HEK293 (cell line): ENCODE measurements around the gene WDR64.

Experiments
- CTCF ChIA-PET: fragments of 350-600 bp; formaldehyde crosslinking; extraction: SDS; loops from one replicate; lab custom pipeline; 2021; ENCODE audit warnings: antibody characterized with exemption; lab: Yijun Ruan, JAX
- POLR2A ChIA-PET: fragments of 300-600 bp; formaldehyde crosslinking; extraction: SDS; loops from one replicate; lab custom pipeline; 2020; ENCODE audit warnings: antibody characterized with exemption, inconsistent platforms; lab: Yijun Ruan, JAX
- H3K27ac ChIP-seq: fragments of 200-500 bp; sonication (Bioruptor generic); 2 replicates; pipeline ENCODE4 v1.5.1; 2014; ENCODE audit warnings: low read depth, low read length, control low read depth, inconsistent platforms; ENCODE audit errors: extremely low read depth
- H3K36me3 ChIP-seq, 2 experiments: fragments of 200-500 bp in 1 of 2; sonication (Bioruptor generic) in 1 of 2; 1 replicate in 1 of 2; 2 replicates in 1 of 2; pipeline ENCODE4 v1.5.1; 2014 to 2017; ENCODE audit warnings: inconsistent platforms in 2 of 2, low read length in 2 of 2; ENCODE audit not compliant: control insufficient read depth in 2 of 2, insufficient read depth in 1 of 2
- H3K4me1 ChIP-seq: fragments of 200-500 bp; sonication (Bioruptor generic); 2 replicates; pipeline ENCODE4 v1.5.1; 2014; ENCODE audit warnings: mild to moderate bottlenecking, low read length, inconsistent platforms; ENCODE audit not compliant: control insufficient read depth, insufficient read depth
- H3K4me3 ChIP-seq: 2 replicates; pipeline ENCODE4 v1.5.1; 2011; ENCODE audit warnings: low read depth, mild to moderate bottlenecking, control low read depth, low read length, moderate library complexity
- H3K9me3 ChIP-seq: fragments of 200-500 bp; sonication (Bioruptor generic); 2 replicates; pipeline ENCODE4 v1.5.1; 2014; ENCODE audit warnings: low read depth, low read length, inconsistent platforms; ENCODE audit not compliant: control insufficient read depth, insufficient read depth
- FEZF1 ChIP-seq: fragments of 450-650 bp; formaldehyde crosslinking; IDR thresholded peaks from 2 replicates; pipeline ENCODE4 v1.5.1; 2016; ENCODE audit warnings: missing biosample characterization, missing genetic modification characterization
- HOXD13 ChIP-seq: sonication (generic); formaldehyde crosslinking; IDR thresholded peaks from 2 replicates; pipeline ENCODE4 v1.8.0; 2022; ENCODE audit warnings: missing genetic modification reagents, borderline replicate concordance
- OSR2 ChIP-seq: fragments of 450-650 bp; formaldehyde crosslinking; IDR thresholded peaks from 2 replicates; pipeline ENCODE4 v1.5.1; 2016; ENCODE audit warnings: missing biosample characterization, missing genetic modification characterization
- SP2 ChIP-seq: fragments of 450-650 bp; formaldehyde crosslinking; IDR thresholded peaks from 2 replicates; pipeline ENCODE4 v1.5.1; 2016; ENCODE audit warnings: missing biosample characterization, missing genetic modification characterization
- TRIM28 ChIP-seq: IDR thresholded peaks from 2 replicates; pipeline ENCODE4 v1.6.1; 2011; ENCODE audit warnings: low read length, control low read depth, borderline replicate concordance
- ZBTB1 ChIP-seq: fragments of 450-650 bp; formaldehyde crosslinking; IDR thresholded peaks from 2 replicates; pipeline ENCODE4 v1.5.1; 2016; ENCODE audit warnings: missing biosample characterization, missing genetic modification characterization
- ZIC2 ChIP-seq: fragments of 450-650 bp; formaldehyde crosslinking; IDR thresholded peaks from 2 replicates; pipeline ENCODE4 v1.5.1; 2016; ENCODE audit warnings: missing biosample characterization, missing genetic modification characterization
- ZNF16 ChIP-seq: fragments of 450-650 bp; formaldehyde crosslinking; IDR thresholded peaks from 2 replicates; pipeline ENCODE4 v1.5.1; 2016; ENCODE audit warnings: low read depth, missing biosample characterization, missing genetic modification characterization
- ZNF202 ChIP-seq: fragments of 450-650 bp; formaldehyde crosslinking; IDR thresholded peaks from 2 replicates; pipeline ENCODE4 v1.5.1; 2016; ENCODE audit warnings: missing biosample characterization, missing genetic modification characterization, borderline replicate concordance
- ZNF214 ChIP-seq: fragments of 450-650 bp; formaldehyde crosslinking; IDR thresholded peaks from 2 replicates; pipeline ENCODE4 v1.5.1; 2017; ENCODE audit warnings: missing biosample characterization, mild to moderate bottlenecking, missing genetic modification characterization, borderline replicate concordance
- ZNF221 ChIP-seq: fragments of 450-650 bp; formaldehyde crosslinking; IDR thresholded peaks from 2 replicates; pipeline ENCODE4 v1.5.1; 2017; ENCODE audit warnings: missing biosample characterization, missing genetic modification characterization, borderline replicate concordance
- ZNF341 ChIP-seq: fragments of 450-650 bp; formaldehyde crosslinking; IDR thresholded peaks from 2 replicates; pipeline ENCODE4; 2016; ENCODE audit warnings: low read depth, missing biosample characterization, missing genetic modification characterization
- ZNF350 ChIP-seq: fragments of 450-650 bp; formaldehyde crosslinking; IDR thresholded peaks from 2 replicates; pipeline ENCODE4 v1.5.0; 2017; ENCODE audit warnings: missing biosample characterization, mild to moderate bottlenecking, missing genetic modification characterization
- ZNF391 ChIP-seq: fragments of 450-650 bp; formaldehyde crosslinking; IDR thresholded peaks from 2 replicates; pipeline ENCODE4 v1.5.1; 2016; ENCODE audit warnings: low read depth, missing biosample characterization, missing genetic modification characterization, borderline replicate concordance
- ZNF670 ChIP-seq: fragments of 450-650 bp; formaldehyde crosslinking; IDR thresholded peaks from 2 replicates; pipeline ENCODE4 v1.5.1; 2016; ENCODE audit warnings: missing biosample characterization, missing genetic modification characterization, low read depth
- ZNF791 ChIP-seq: fragments of 450-650 bp; formaldehyde crosslinking; IDR thresholded peaks from 2 replicates; pipeline ENCODE4 v1.5.1; 2016; ENCODE audit warnings: missing biosample characterization, missing genetic modification characterization
- ZSCAN23 ChIP-seq: fragments of 450-650 bp; formaldehyde crosslinking; IDR thresholded peaks from 2 replicates; pipeline ENCODE4 v1.5.1; 2016; ENCODE audit warnings: missing biosample characterization, missing genetic modification characterization
- TF ChIP-seq, protein P1 (sequence below): fragments of 450-650 bp; formaldehyde crosslinking; IDR thresholded peaks from 2 replicates; pipeline ENCODE4 v1.5.1; 2016; ENCODE audit warnings: missing biosample characterization, missing genetic modification characterization
- TF ChIP-seq, protein P2 (sequence below): fragments of 450-650 bp; formaldehyde crosslinking; IDR thresholded peaks from 2 replicates; pipeline ENCODE4 v1.5.1; 2016; ENCODE audit warnings: missing biosample characterization, missing genetic modification characterization
- TF ChIP-seq, protein P3 (sequence below): fragments of 450-650 bp; formaldehyde crosslinking; IDR thresholded peaks from 2 replicates; pipeline ENCODE4 v1.5.1; 2016; ENCODE audit warnings: missing biosample characterization, missing genetic modification characterization
- TF ChIP-seq, protein P4 (sequence below): fragments of 450-650 bp; formaldehyde crosslinking; conservative IDR thresholded peaks from 2 replicates; pipeline ENCODE4 v1.5.1; 2016; ENCODE audit warnings: low read depth, missing biosample characterization, missing genetic modification characterization

The WDR64 gene

DNA sequence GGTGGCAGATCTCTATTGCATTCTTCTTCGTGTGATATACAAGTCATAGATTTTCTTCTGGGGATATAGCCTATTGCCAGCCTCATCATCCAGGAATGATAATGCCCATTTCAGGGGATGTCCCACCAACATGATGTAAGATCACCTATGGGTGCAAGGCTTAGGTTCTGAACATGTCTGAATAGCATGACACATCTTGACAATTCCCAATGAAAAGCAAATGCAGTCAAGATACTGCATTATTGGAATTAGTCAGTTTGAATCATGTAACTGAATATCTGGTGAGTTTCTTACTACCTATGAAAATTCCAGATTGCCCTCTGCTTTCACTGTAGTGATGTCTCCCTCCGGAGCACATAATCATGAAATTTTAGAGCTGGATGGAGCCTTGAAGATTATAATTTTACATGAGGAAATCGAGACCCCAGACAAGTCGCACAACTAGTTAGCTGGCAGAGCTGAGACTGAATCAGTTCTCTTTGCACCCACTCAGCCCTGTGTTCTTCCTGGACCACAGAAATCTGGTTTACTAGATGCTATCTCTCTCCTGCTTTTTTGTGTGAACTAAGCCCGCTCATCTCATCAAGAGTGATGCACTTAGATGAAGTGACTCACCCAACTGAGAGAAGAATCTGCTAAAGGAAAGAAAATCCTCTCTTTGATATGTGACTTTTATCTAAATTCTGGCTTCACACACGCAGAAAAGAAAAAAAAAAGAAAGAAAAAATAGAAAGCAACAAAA, 65.0 kb downstream of the WDR64 start:
- no peak overlapping the region for H3K4me3 ChIP-seq
- no peaks in the 10 kb centered on the region for H3K9me3 ChIP-seq
- ChIA-PET POLR2A (no interaction called here), CTCF (no interaction called here)
- peaks cover 34% of the 10 kb centered on the region for H3K4me1 ChIP-seq
- H3K27ac ChIP-seq = no peak overlapping the region
- H3K36me3 ChIP-seq = no peaks in the 10 kb centered on the region
- TF ChIP-seq, protein P1, sequence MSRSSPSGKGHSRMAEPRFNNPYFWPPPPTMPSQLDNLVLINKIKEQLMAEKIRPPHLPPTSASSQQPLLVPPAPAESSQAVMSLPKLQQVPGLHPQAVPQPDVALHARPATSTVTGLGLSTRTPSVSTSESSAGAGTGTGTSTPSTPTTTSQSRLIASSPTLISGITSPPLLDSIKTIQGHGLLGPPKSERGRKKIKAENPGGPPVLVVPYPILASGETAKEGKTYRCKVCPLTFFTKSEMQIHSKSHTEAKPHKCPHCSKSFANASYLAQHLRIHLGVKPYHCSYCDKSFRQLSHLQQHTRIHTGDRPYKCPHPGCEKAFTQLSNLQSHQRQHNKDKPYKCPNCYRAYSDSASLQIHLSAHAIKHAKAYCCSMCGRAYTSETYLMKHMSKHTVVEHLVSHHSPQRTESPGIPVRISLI (tag by site-specific recombination) = 0 out of 2 replicates have a peak, but pooled peaks have one; percentile 34
- no peak for TF ChIP-seq SP2 (tag by site-specific recombination)
- TF ChIP-seq ZNF202 (tag by site-specific recombination) = no peak

DNA sequence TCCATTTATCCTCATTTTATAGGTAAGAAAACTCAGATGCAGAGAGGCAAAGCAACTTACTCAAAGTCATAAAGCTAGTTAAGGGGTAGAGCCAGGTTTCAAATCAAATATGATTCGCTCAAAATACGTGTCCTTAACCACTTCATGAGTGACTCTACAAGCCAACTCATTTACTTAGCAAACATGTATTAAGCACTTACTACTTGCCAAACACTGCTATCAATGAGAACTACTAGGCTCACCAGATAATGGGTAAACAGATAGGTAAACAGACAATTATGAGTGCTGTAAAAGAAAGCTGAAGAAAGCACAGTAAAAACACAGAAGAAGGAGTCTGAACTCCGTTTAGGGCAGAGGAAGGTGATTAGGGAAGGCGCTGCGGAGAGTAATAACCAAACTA, 65.9 kb downstream of the WDR64 start:
- ChIA-PET CTCF (interaction anchor here (0.6 kb wide), 1 partner anchor 42 kb away, joined by 3 read pairs; no protein-coding TSS in a partner anchor), POLR2A (no interaction called here)
- H3K4me1 ChIP-seq = peaks cover 34% of the 10 kb centered on the region
- no peaks in the 10 kb centered on the region for H3K9me3 ChIP-seq
- H3K4me3 ChIP-seq = no peak overlapping the region
- H3K36me3 ChIP-seq = no peaks in the 10 kb centered on the region
- TF ChIP-seq TRIM28 (peak; percentile 61; the same call in 1 of the 2 replicates), ZNF16 (tag by site-specific recombination) (no peak), ZNF791 (tag by site-specific recombination) (no peak), ZSCAN23 (tag by site-specific recombination) (no peak), ZBTB1 (tag by site-specific recombination) (no peak), ZNF391 (no peak), ZNF341 (no peak), ZIC2 (tag by site-specific recombination) (no peak), ZNF350 (tag by site-specific recombination) (no peak), OSR2 (tag by site-specific recombination) (peak; percentile 74), HOXD13 (CRISPR knock-in tag) (no peak), FEZF1 (peak; percentile 35), ZNF670 (no peak), ZNF214 (tag by site-specific recombination) (no peak), ZNF221 (tag by site-specific recombination) (no peak)
- TF ChIP-seq, protein P2, sequence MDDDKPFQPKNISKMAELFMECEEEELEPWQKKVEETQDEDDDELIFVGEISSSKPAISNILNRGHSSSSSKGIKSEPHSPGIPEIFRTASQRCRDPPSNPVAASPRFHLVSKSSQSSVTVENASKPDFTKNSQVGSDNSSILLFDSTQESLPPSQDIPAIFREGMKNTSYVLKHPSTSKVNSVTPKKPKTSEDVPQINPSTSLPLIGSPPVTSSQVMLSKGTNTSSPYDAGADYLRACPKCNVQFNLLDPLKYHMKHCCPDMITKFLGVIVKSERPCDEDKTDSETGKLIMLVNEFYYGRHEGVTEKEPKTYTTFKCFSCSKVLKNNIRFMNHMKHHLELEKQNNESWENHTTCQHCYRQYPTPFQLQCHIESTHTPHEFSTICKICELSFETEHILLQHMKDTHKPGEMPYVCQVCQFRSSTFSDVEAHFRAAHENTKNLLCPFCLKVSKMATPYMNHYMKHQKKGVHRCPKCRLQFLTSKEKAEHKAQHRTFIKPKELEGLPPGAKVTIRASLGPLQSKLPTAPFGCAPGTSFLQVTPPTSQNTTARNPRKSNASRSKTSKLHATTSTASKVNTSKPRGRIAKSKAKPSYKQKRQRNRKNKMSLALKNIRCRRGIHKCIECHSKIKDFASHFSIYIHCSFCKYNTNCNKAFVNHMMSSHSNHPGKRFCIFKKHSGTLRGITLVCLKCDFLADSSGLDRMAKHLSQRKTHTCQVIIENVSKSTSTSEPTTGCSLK (tag by site-specific recombination) = no peak
- TF ChIP-seq, protein P3, sequence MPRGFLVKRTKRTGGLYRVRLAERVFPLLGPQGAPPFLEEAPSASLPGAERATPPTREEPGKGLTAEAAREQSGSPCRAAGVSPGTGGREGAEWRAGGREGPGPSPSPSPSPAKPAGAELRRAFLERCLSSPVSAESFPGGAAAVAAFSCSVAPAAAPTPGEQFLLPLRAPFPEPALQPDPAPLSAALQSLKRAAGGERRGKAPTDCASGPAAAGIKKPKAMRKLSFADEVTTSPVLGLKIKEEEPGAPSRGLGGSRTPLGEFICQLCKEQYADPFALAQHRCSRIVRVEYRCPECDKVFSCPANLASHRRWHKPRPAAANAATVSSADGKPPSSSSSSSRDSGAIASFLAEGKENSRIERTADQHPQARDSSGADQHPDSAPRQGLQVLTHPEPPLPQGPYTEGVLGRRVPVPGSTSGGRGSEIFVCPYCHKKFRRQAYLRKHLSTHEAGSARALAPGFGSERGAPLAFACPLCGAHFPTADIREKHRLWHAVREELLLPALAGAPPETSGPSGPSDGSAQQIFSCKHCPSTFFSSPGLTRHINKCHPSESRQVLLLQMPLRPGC (tag by site-specific recombination) = no peak
- TF ChIP-seq, protein P4, sequence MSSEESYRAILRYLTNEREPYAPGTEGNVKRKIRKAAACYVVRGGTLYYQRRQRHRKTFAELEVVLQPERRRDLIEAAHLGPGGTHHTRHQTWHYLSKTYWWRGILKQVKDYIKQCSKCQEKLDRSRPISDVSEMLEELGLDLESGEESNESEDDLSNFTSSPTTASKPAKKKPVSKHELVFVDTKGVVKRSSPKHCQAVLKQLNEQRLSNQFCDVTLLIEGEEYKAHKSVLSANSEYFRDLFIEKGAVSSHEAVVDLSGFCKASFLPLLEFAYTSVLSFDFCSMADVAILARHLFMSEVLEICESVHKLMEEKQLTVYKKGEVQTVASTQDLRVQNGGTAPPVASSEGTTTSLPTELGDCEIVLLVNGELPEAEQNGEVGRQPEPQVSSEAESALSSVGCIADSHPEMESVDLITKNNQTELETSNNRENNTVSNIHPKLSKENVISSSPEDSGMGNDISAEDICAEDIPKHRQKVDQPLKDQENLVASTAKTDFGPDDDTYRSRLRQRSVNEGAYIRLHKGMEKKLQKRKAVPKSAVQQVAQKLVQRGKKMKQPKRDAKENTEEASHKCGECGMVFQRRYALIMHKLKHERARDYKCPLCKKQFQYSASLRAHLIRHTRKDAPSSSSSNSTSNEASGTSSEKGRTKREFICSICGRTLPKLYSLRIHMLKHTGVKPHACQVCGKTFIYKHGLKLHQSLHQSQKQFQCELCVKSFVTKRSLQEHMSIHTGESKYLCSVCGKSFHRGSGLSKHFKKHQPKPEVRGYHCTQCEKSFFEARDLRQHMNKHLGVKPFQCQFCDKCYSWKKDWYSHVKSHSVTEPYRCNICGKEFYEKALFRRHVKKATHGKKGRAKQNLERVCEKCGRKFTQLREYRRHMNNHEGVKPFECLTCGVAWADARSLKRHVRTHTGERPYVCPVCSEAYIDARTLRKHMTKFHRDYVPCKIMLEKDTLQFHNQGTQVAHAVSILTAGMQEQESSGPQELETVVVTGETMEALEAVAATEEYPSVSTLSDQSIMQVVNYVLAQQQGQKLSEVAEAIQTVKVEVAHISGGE = 0 out of 2 replicates have a peak, but pooled peaks have one; percentile 21
- no peak overlapping the region for H3K27ac ChIP-seq
